HG03060 (cell line): ENCODE measurements around the gene FUOM.
"Not testable (repeated sequence)": the region's sequence is repeated elsewhere in the genome, so short reads cannot be mapped to it uniquely, and the experiment has no call there.

ENCODE experiments used
- ATAC-seq: cut with Tn5 transposase; IDR thresholded peaks from one replicate; pipeline ENCODE4 v1.9.1; 2021; ENCODE audit warnings: low read depth, moderate number of reproducible peaks; ENCODE audit not compliant: unreplicated experiment

Gene FUOM

GRCh38 chr10:133370030-133370786, 12.4 kb upstream of the FUOM start:
- ATAC-seq, result no peak

- no peak for ATAC-seq
These were observed 10.3 kb upstream of the FUOM start for GRCh38 chr10:133368153-133368552.

GRCh38 chr10:133367461-133367860, 9.6 kb upstream of the FUOM start:
- ATAC-seq, result not testable (repeated sequence)

- ATAC-seq, result no peak
These were observed 8.9 kb upstream of the FUOM start for GRCh38 chr10:133366751-133367150.

- no peak for ATAC-seq
These were observed 8.3 kb upstream of the FUOM start for GRCh38 chr10:133366130-133366478.

GRCh38 chr10:133365461-133366129, 7.8 kb upstream of the FUOM start:
- no peak for ATAC-seq

- ATAC-seq, result no peak
These were observed 7.0 kb upstream of the FUOM start for GRCh38 chr10:133364645-133365431.

- no peak for ATAC-seq
These were observed 5.0 kb upstream of the FUOM start for GRCh38 chr10:133362846-133363245.

GRCh38 chr10:133361773-133362441, 4.1 kb upstream of the FUOM start:
- no peak for ATAC-seq

- no peak for ATAC-seq
These were observed 3.4 kb upstream of the FUOM start for GRCh38 chr10:133361227-133361626.

- ATAC-seq, result no peak
These were observed 2.3 kb upstream of the FUOM start for GRCh38 chr10:133359972-133360610.

- no peak for ATAC-seq
These were observed 1.7 kb upstream of the FUOM start for GRCh38 chr10:133359554-133359971.

GRCh38 chr10:133358925-133359310, 1.1 kb upstream of the FUOM start:
- ATAC-seq, result no peak

GRCh38 chr10:133358162-133358924, 524 bp upstream of the FUOM start:
- no peak for ATAC-seq

- ATAC-seq, result no peak
These were observed 1.1 kb downstream of the FUOM start for GRCh38 chr10:133356549-133357284.

GRCh38 chr10:133355991-133356390, 1.8 kb downstream of the FUOM start:
- ATAC-seq, result no peak

- no peak for ATAC-seq
These were observed 2.6 kb downstream of the FUOM start for GRCh38 chr10:133355266-133355665.

GRCh38 chr10:133354672-133355240, 3.1 kb downstream of the FUOM start:
- no peak for ATAC-seq
